ENCODE measurements around the gene TEX48.

- TF ChIP-seq CTCF (conservative IDR thresholded peaks at IDR 0.05; ENCODE audit: low read depth, low read length), result no peak
- TF ChIP-seq EZH2phosphoT487 (IDR thresholded peaks at IDR 0.05; ENCODE audit: borderline replicate concordance, low read length), result no peak
- no peak for TF ChIP-seq EZH2 (IDR thresholded peaks at IDR 0.05; ENCODE audit: low read length, unreplicated experiment)
These were observed 39.0 kb downstream of the TEX48 start for GRCh38 chr9:114643001-114643400.

Measured in PC-3 (cell line).